T-cell (primary cell): ENCODE measurements around the gene EML5. TPM values are rescaled to one million over a fixed set of nuclear protein-coding genes. Genes with fewer than 3 reads are reported as not detected.

Experiments
- ATAC-seq, 4 experiments: fragments of 200-7000 bp in 3 of 4; fragments of 150-1000 bp in 1 of 4; cut with Tn5 transposase; replicated peaks in 1 of 4; 1 replicate in 3 of 4; 2 replicates in 1 of 4; pipeline ENCODE4 v1.10.0; 2021; ENCODE audit warnings: moderate library complexity in 3 of 4, mild to moderate bottlenecking in 2 of 4, moderate number of reproducible peaks in 1 of 4
- CTCF ChIA-PET, 2 donors: fragments of 300-600 bp; sonication (Branson Sonifier 250); formaldehyde crosslinking; loops; one replicate each; lab custom pipeline; 2022; ENCODE audit warnings: antibody characterized with exemption in 2 of 2; lab: Charles Lee
- POLR2A ChIA-PET, 2 donors: fragments of 300-600 bp; sonication (Branson Sonifier 250); formaldehyde crosslinking; loops; one replicate each; lab custom pipeline; 2022; ENCODE audit warnings: antibody characterized with exemption in 2 of 2; lab: Charles Lee
- DNase-seq, 35 experiments: peaks; one replicate each; pipeline versions ENCODE4 v3.0.0 to v3.0.0-alpha.2; 2013 to 2023
- H3K27ac ChIP-seq: one replicate; pipeline ENCODE4 v1.5.1; 2013; ENCODE audit warnings: low read length
- H3K27me3 ChIP-seq, 2 experiments: replicated peaks in 1 of 2; 1 replicate in 1 of 2; 2 replicates in 1 of 2; pipeline versions ENCODE4 v1.6.1 to v1.7.0; 2013; ENCODE audit warnings: low read length in 1 of 2, mixed read lengths in 1 of 2; ENCODE audit not compliant: control insufficient read depth in 2 of 2, insufficient read depth in 2 of 2; ENCODE audit errors: extremely low read depth in 1 of 2
- H3K36me3 ChIP-seq, 2 donors: 1 replicate in 1 of 2; 2 replicates in 1 of 2; pipeline versions ENCODE4 v1.6.1 to v1.7.0; 2013; ENCODE audit warnings: low read length in 1 of 2; ENCODE audit not compliant: control insufficient read depth in 2 of 2, insufficient read depth in 1 of 2; ENCODE audit errors: extremely low read depth in 1 of 2
- H3K4me1 ChIP-seq, 2 experiments: 1 replicate in 1 of 2; 2 replicates in 1 of 2; pipeline versions ENCODE4 v1.6.1 to v1.7.0; 2013; ENCODE audit warnings: low read length in 2 of 2, mixed read lengths in 1 of 2; ENCODE audit not compliant: insufficient read depth in 2 of 2, control insufficient read depth in 1 of 2; ENCODE audit errors: extremely low read depth in 1 of 2
- H3K4me3 ChIP-seq, 2 donors: 1 replicate in 1 of 2; 2 replicates in 1 of 2; pipeline versions ENCODE4 v1.5.1 to v1.7.0; 2013; ENCODE audit warnings: mild to moderate bottlenecking in 2 of 2, low read length in 1 of 2, moderate library complexity in 1 of 2; ENCODE audit not compliant: control insufficient read depth in 1 of 2; ENCODE audit errors: extremely low read depth in 1 of 2
- H3K9me3 ChIP-seq: 2 replicates; pipeline ENCODE4 v1.7.0; 2013
- H3K27ac Mint-ChIP-seq, 2 donors: one replicate each; pipeline ENCODE4 v1.8.0; 2020 to 2021; ENCODE audit warnings: mild to moderate bottlenecking in 2 of 2, mixed read lengths in 2 of 2
- H3K27me3 Mint-ChIP-seq, 2 donors: one replicate each; pipeline ENCODE4 v1.8.0; 2021 to 2022; ENCODE audit warnings: mixed read lengths in 2 of 2
- H3K36me3 Mint-ChIP-seq: one replicate; pipeline ENCODE4 v1.8.0; 2021; ENCODE audit warnings: mixed read lengths
- H3K4me1 Mint-ChIP-seq, 3 donors: one replicate each; pipeline ENCODE4 v1.8.0; 2020 to 2022; ENCODE audit warnings: mixed read lengths in 3 of 3, mild to moderate bottlenecking in 1 of 3
- H3K4me3 Mint-ChIP-seq, 3 donors: one replicate each; pipeline ENCODE4 v1.8.0; 2020 to 2022; ENCODE audit warnings: mild to moderate bottlenecking in 3 of 3, mixed read lengths in 3 of 3, moderate library complexity in 3 of 3
- H3K9me3 Mint-ChIP-seq, 3 donors: one replicate each; pipeline ENCODE4 v1.8.0; 2020 to 2022; ENCODE audit warnings: mixed read lengths in 3 of 3
- WGBS: methylation state at CpG from one replicate; pipeline ENCODE4 v1.1.5; 2013; ENCODE audit warnings: missing lambda C conversion rate; ENCODE audit not compliant: insufficient coverage; 5-methylcytosine and 5-hydroxymethylcytosine counted together
- total RNA-seq, 35 experiments: library from RNA in 6 of 35; stranded (reverse) in 6 of 35; fragments of 120-200 nt in 1 of 35; gene quantifications; one replicate each; pipeline versions ENCODE4 v1.2.1 to v1.2.4 and lab custom pipeline; 2013 to 2026

EML5 gene
- total RNA-seq, 5 donors from 2014 or later (not counting 1 experiment from before 2014, with no cell fraction given) = 4.0 to 5.5 (median 4.9) TPM

DNA sequence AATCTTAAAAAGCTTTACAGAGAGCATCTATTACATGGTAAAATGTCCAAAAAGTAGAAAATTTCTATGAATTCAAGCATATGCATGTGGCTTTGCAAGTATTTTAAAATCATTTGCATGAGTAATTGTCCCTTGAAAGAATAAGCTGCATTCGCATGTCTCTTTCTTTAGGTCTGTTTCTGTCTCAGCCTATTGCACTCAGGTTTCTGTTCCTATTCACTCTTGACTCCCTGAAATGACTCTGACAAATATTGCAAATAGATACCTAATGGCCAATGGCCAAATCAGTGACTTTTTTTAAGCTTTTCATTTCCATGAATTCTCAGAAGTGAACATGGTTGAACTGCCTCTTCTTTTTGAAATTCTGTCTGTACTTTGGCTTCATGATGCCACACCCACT is 25.3 kb upstream of the EML5 start:
- CTCF ChIA-PET = interaction anchor here in 1 of 2 donors (0.6 kb wide), 1 partner anchor 31 kb away, joined by 5 read pairs; no protein-coding TSS in a partner anchor
- Mint-ChIP-seq H3K4me1 (no peaks in the 10 kb centered on the region), H3K36me3 (no peaks in the 10 kb centered on the region), H3K4me3 (no peak overlapping the region), H3K27ac (no peak overlapping the region), H3K27me3 (peaks cover 34 to 48% of the 10 kb centered on the region in 2 donors), H3K9me3 (no peaks in the 10 kb centered on the region)
- Histone ChIP-seq H3K36me3 (no peaks in the 10 kb centered on the region), H3K4me3 (no peak overlapping the region), H3K4me1 (no peaks in the 10 kb centered on the region), H3K27me3 (peaks cover 0 to 3% of the 10 kb centered on the region in 2 experiments), H3K27ac (no peak overlapping the region), H3K9me3 (no peaks in the 10 kb centered on the region)
- ATAC-seq (no peak), DNase-seq (no peak)
- WGBS = 100% methylated on average over 1 of the region's 1 CpG
- POLR2A ChIA-PET = no interaction called here

DNA sequence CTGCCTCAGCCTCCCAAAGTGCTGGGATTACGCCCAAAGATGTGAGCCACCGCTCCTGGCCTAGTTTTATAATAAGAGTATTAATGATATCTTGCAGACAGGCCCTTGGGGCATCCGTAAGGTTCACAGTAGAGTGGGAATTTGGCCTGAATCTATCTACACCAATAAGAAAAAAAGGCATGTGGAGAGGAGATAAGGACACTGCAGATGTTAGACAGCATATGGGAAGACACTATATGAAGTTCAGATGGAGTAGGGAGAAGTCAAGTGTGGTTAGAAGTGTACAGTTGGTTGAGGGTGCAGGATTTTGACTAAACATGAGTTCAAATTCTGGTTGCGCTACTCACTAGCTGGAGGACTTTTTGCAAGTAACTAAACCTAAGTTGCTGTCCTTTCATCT is 23.2 kb upstream of the EML5 start:
- no peak for DNase-seq
- Mint-ChIP-seq H3K4me3 (no peak overlapping the region), H3K4me1 (peaks cover 0 to 6% (median 0%) of the 10 kb centered on the region in 3 donors), H3K9me3 (no peaks in the 10 kb centered on the region), H3K27ac (no peak overlapping the region), H3K36me3 (no peaks in the 10 kb centered on the region), H3K27me3 (peaks cover 44 to 53% of the 10 kb centered on the region in 2 donors)
- 100% methylated on average over 1 of the region's 4 CpGs for WGBS
- Histone ChIP-seq H3K27me3 (peaks cover 0 to 3% of the 10 kb centered on the region in 2 experiments), H3K4me3 (no peak overlapping the region), H3K9me3 (no peaks in the 10 kb centered on the region), H3K27ac (no peak overlapping the region), H3K36me3 (no peaks in the 10 kb centered on the region), H3K4me1 (no peaks in the 10 kb centered on the region)
- CTCF ChIA-PET = no interaction called here
- no peak for ATAC-seq
- POLR2A ChIA-PET = no interaction called here

DNA sequence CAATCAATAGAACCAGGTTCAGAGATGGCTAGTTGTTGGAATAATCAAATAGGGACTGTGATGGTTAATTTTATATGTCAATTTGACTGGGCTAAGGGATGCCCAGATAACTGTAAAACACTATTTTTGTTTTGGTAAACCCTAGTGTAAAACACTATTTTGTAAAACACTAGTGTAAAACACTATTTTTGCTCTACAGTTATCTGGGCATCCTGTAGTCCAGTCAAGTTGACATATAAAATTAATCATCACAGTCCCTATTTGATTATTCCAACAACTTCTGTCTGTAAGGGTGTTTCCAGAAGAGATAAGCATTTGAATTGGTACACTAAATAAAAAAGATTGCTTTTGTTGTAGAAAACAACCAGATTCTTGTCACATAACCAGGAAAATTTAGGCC is 15.6 kb upstream of the EML5 start:
- ATAC-seq (no peak), DNase-seq (no peak)
- POLR2A ChIA-PET = no interaction called here
- Mint-ChIP-seq H3K9me3 (peaks cover 0 to 11% (median 5%) of the 10 kb centered on the region in 3 donors), H3K36me3 (peaks cover 5% of the 10 kb centered on the region), H3K4me3 (no peak overlapping the region), H3K27ac (no peak overlapping the region), H3K4me1 (peaks cover 0 to 6% (median 0%) of the 10 kb centered on the region in 3 donors), H3K27me3 (peaks cover 24 to 25% of the 10 kb centered on the region in 2 donors)
- no peak overlapping the region for H3K27ac ChIP-seq
- H3K4me1 ChIP-seq = no peaks in the 10 kb centered on the region
- no peak overlapping the region for H3K4me3 ChIP-seq
- no peaks in the 10 kb centered on the region for H3K36me3 ChIP-seq
- peaks cover 0 to 12% of the 10 kb centered on the region in 2 experiments for H3K27me3 ChIP-seq
- peaks cover 2% of the 10 kb centered on the region for H3K9me3 ChIP-seq
- CTCF ChIA-PET = no interaction called here

DNA sequence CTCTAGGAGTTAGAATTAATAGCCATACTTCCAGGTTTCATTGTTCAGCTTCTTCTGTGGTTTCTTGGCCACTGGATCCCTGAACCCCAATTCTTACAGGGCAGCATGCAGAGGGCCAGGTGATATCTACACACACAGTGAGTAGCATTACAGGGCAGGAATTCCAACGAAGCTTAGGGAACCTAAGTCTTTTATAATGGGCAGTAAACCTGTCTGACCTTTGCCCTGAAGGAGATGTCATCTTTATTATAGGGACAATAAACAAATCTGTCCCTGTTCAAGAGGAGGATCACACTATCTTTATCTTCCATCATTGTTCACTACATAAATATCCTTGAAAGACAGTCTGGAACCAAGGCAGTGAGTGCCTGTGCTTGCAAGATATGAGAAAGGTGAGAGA is 11.7 kb upstream of the EML5 start:
- Histone ChIP-seq H3K27ac (no peak overlapping the region), H3K9me3 (peaks cover 2% of the 10 kb centered on the region), H3K4me1 (no peaks in the 10 kb centered on the region), H3K27me3 (peaks cover 0 to 20% of the 10 kb centered on the region in 2 experiments), H3K36me3 (no peaks in the 10 kb centered on the region), H3K4me3 (no peak overlapping the region)
- POLR2A ChIA-PET = no interaction called here
- no peak overlapping the region for H3K4me3 Mint-ChIP-seq
- peaks cover 0 to 11% (median 5%) of the 10 kb centered on the region in 3 donors for H3K9me3 Mint-ChIP-seq
- DNase-seq (no peak), ATAC-seq (no peak)
- peaks cover 5% of the 10 kb centered on the region for H3K36me3 Mint-ChIP-seq
- no CpG with 5 or more reads among the region's 1 CpG for WGBS
- peaks cover 20 to 29% of the 10 kb centered on the region in 2 donors for H3K27me3 Mint-ChIP-seq
- no peaks in the 10 kb centered on the region for H3K4me1 Mint-ChIP-seq
- no peak overlapping the region for H3K27ac Mint-ChIP-seq
- CTCF ChIA-PET = no interaction called here

DNA sequence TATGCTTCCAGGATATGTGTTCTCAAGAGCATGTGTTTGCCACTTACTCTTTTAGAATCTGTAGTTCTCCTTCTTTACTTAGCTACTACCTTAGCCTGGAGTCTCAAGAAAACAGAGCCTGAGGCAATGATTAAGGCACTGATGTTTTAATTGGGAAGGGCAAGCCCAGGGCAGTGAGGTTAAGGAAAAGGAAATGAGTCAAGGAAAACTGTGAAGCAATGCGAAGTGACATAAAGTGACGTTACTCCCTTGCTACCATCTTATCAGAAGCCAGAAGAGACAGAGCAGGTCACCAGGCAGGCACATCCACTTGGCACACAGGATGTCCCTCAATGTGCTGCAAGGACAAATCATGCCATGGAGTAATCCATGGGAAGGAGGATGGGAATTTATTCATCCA is 11.3 kb upstream of the EML5 start:
- Mint-ChIP-seq H3K27ac (no peak overlapping the region), H3K4me1 (no peaks in the 10 kb centered on the region), H3K9me3 (peaks cover 0 to 7% (median 5%) of the 10 kb centered on the region in 3 donors), H3K27me3 (peaks cover 20 to 29% of the 10 kb centered on the region in 2 donors), H3K4me3 (no peak overlapping the region), H3K36me3 (peaks cover 5% of the 10 kb centered on the region)
- Histone ChIP-seq H3K27me3 (peaks cover 0 to 20% of the 10 kb centered on the region in 2 experiments), H3K36me3 (no peaks in the 10 kb centered on the region), H3K4me3 (no peak overlapping the region), H3K9me3 (peaks cover 2% of the 10 kb centered on the region), H3K4me1 (no peaks in the 10 kb centered on the region), H3K27ac (no peak overlapping the region)
- ATAC-seq (no peak), DNase-seq (no peak)
- ChIA-PET POLR2A (no interaction called here), CTCF (no interaction called here)
- WGBS = no CpG with 5 or more reads among the region's 2 CpGs

DNA sequence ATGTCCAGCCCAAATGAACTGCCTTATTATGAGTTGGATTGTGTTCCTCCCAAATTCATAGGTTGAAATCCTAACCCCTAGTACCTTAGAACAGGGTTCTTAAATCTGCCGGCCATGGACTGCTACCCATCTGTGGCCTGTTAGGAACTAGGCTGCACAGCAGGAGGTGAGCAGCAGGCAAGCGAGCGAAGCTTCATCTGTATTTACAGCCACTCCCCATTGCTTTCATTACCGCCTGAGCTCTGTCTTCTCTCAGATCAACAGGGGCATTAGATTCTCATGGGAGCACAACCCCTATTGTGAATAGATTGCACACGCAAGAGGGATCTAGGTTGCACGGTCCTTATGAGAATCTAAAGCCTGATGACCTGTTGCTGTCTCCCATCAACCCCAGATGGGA is 9.8 kb upstream of the EML5 start:
- no peak overlapping the region for H3K4me3 Mint-ChIP-seq
- H3K9me3 ChIP-seq = no peaks in the 10 kb centered on the region
- 96% methylated on average over 6 of the region's 6 CpGs for WGBS
- peaks cover 23 to 29% of the 10 kb centered on the region in 2 donors for H3K27me3 Mint-ChIP-seq
- no peaks in the 10 kb centered on the region for H3K9me3 Mint-ChIP-seq
- H3K27ac ChIP-seq = no peak overlapping the region
- H3K4me3 ChIP-seq = no peak overlapping the region
- no peak overlapping the region for H3K27ac Mint-ChIP-seq
- DNase-seq (no peak), ATAC-seq (no peak)
- H3K36me3 ChIP-seq = no peaks in the 10 kb centered on the region
- no peaks in the 10 kb centered on the region for H3K4me1 Mint-ChIP-seq
- peaks cover 0 to 18% of the 10 kb centered on the region in 2 experiments for H3K27me3 ChIP-seq
- no peaks in the 10 kb centered on the region for H3K4me1 ChIP-seq
- H3K36me3 Mint-ChIP-seq = no peaks in the 10 kb centered on the region
- ChIA-PET POLR2A (no interaction called here), CTCF (no interaction called here)

DNA sequence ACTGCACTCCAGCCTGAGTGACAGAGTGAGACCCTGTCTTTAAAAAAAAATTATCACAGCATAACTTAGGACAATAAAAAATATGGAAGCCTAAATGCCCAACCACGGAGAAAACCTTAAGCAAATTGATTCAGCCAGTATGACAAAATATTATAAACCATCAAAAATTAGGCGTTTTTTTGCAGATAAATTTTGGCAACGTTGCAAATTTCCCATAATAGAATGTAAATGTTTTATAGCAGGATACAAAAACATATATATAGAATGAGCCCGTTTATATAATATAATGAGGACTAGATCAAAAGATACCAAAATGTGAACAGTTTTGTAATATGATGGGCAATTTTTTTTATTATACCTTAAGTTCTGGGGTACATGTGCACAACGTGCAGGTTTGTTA is 6.8 kb upstream of the EML5 start:
- no peaks in the 10 kb centered on the region for H3K36me3 ChIP-seq
- H3K4me3 Mint-ChIP-seq = no peak overlapping the region
- CTCF ChIA-PET = no interaction called here
- H3K27me3 Mint-ChIP-seq = peaks cover 10 to 21% of the 10 kb centered on the region in 2 donors
- no peaks in the 10 kb centered on the region for H3K9me3 Mint-ChIP-seq
- WGBS = no CpG with 5 or more reads among the region's 5 CpGs
- H3K27ac Mint-ChIP-seq = no peak overlapping the region
- DNase-seq = no peak
- H3K4me1 Mint-ChIP-seq = no peaks in the 10 kb centered on the region
- H3K4me1 ChIP-seq = no peaks in the 10 kb centered on the region
- POLR2A ChIA-PET = no interaction called here
- peaks cover 2 to 12% of the 10 kb centered on the region in 2 experiments for H3K27me3 ChIP-seq
- H3K36me3 Mint-ChIP-seq = no peaks in the 10 kb centered on the region
- H3K9me3 ChIP-seq = no peaks in the 10 kb centered on the region
- H3K4me3 ChIP-seq = no peak overlapping the region
- ATAC-seq = no peak
- H3K27ac ChIP-seq = no peak overlapping the region
